ENCODE results near the gene MDM2.

MDM2 gene

GRCh38 chr12:68844788-68845695 lies 37.1 kb downstream of the MDM2 start:
- Histone ChIP-seq H3K9ac (ENCODE audit: low read length in 5 of 5) (no peak overlapping the region), H3K36me3 (ENCODE audit: control insufficient read depth in 5 of 5, insufficient read depth in 5 of 5, low read length in 5 of 5) (peaks cover 8 to 21% (median 11%) of the 10 kb centered on the region in 5 donors), H3K4me3 (ENCODE audit: low read depth in 1 of 5, low read length in 5 of 5) (no peak overlapping the region), H3K27ac (ENCODE audit: low read depth, low read length) (no peak overlapping the region), H3K9me3 (ENCODE audit: control insufficient read depth in 5 of 5, low read length in 5 of 5) (no peaks in the 10 kb centered on the region), H3K27me3 (ENCODE audit: control insufficient read depth in 5 of 5, insufficient read depth in 4 of 5, low read length in 5 of 5) (no peaks in the 10 kb centered on the region), H3K4me1 (ENCODE audit: control insufficient read depth in 5 of 5, insufficient read depth in 5 of 5, low read length in 5 of 5) (no peaks in the 10 kb centered on the region)

GRCh38 chr12:68846811-68847210 lies 38.8 kb downstream of the MDM2 start:
- Histone ChIP-seq H3K9ac (ENCODE audit: low read length in 5 of 5) (no peak overlapping the region), H3K9me3 (ENCODE audit: control insufficient read depth in 5 of 5, low read length in 5 of 5) (no peaks in the 10 kb centered on the region), H3K36me3 (ENCODE audit: control insufficient read depth in 5 of 5, insufficient read depth in 5 of 5, low read length in 5 of 5) (peaks cover 3 to 7% (median 4%) of the 10 kb centered on the region in 5 donors), H3K4me1 (ENCODE audit: control insufficient read depth in 5 of 5, insufficient read depth in 5 of 5, low read length in 5 of 5) (no peaks in the 10 kb centered on the region), H3K27ac (ENCODE audit: low read depth, low read length) (no peak overlapping the region), H3K4me3 (ENCODE audit: low read depth in 1 of 5, low read length in 5 of 5) (no peak overlapping the region), H3K27me3 (ENCODE audit: control insufficient read depth in 5 of 5, insufficient read depth in 4 of 5, low read length in 5 of 5) (no peaks in the 10 kb centered on the region)

- Histone ChIP-seq H3K36me3 (ENCODE audit: control insufficient read depth in 5 of 5, insufficient read depth in 5 of 5, low read length in 5 of 5) (peaks cover 2 to 13% (median 8%) of the 10 kb centered on the region in 5 donors), H3K9ac (ENCODE audit: low read length in 5 of 5) (no peak overlapping the region), H3K9me3 (ENCODE audit: control insufficient read depth in 5 of 5, low read length in 5 of 5) (no peaks in the 10 kb centered on the region), H3K27me3 (ENCODE audit: control insufficient read depth in 5 of 5, insufficient read depth in 4 of 5, low read length in 5 of 5) (no peaks in the 10 kb centered on the region), H3K4me3 (ENCODE audit: low read depth in 1 of 5, low read length in 5 of 5) (no peak overlapping the region), H3K4me1 (ENCODE audit: control insufficient read depth in 5 of 5, insufficient read depth in 5 of 5, low read length in 5 of 5) (no peaks in the 10 kb centered on the region), H3K27ac (ENCODE audit: low read depth, low read length) (no peak overlapping the region)
Observed at GRCh38 chr12:68850390-68850789, 42.4 kb downstream of the MDM2 start.

- Histone ChIP-seq H3K4me1 (ENCODE audit: control insufficient read depth in 5 of 5, insufficient read depth in 5 of 5, low read length in 5 of 5) (no peaks in the 10 kb centered on the region), H3K4me3 (ENCODE audit: low read depth in 1 of 5, low read length in 5 of 5) (no peak overlapping the region), H3K27me3 (ENCODE audit: control insufficient read depth in 5 of 5, insufficient read depth in 4 of 5, low read length in 5 of 5) (no peaks in the 10 kb centered on the region), H3K9me3 (ENCODE audit: control insufficient read depth in 5 of 5, low read length in 5 of 5) (no peaks in the 10 kb centered on the region), H3K9ac (ENCODE audit: low read length in 5 of 5) (no peak overlapping the region), H3K36me3 (ENCODE audit: control insufficient read depth in 5 of 5, insufficient read depth in 5 of 5, low read length in 5 of 5) (peaks cover 9 to 27% (median 21%) of the 10 kb centered on the region in 5 donors), H3K27ac (ENCODE audit: low read depth, low read length) (no peak overlapping the region)
Observed at GRCh38 chr12:68851592-68852306, 43.8 kb downstream of the MDM2 start.

GRCh38 chr12:68853396-68854077 lies 45.6 kb downstream of the MDM2 start:
- Histone ChIP-seq H3K27ac (ENCODE audit: low read depth, low read length) (no peak overlapping the region), H3K4me1 (ENCODE audit: control insufficient read depth in 5 of 5, insufficient read depth in 5 of 5, low read length in 5 of 5) (no peaks in the 10 kb centered on the region), H3K4me3 (ENCODE audit: low read depth in 1 of 5, low read length in 5 of 5) (no peak overlapping the region), H3K9ac (ENCODE audit: low read length in 5 of 5) (no peak overlapping the region), H3K27me3 (ENCODE audit: control insufficient read depth in 5 of 5, insufficient read depth in 4 of 5, low read length in 5 of 5) (no peaks in the 10 kb centered on the region), H3K9me3 (ENCODE audit: control insufficient read depth in 5 of 5, low read length in 5 of 5) (no peaks in the 10 kb centered on the region), H3K36me3 (ENCODE audit: control insufficient read depth in 5 of 5, insufficient read depth in 5 of 5, low read length in 5 of 5) (peaks cover 21 to 43% (median 30%) of the 10 kb centered on the region in 5 donors)

GRCh38 chr12:68854078-68854468 lies 46.1 kb downstream of the MDM2 start:
- no peaks in the 10 kb centered on the region for H3K4me1 ChIP-seq (ENCODE audit: control insufficient read depth in 5 of 5, insufficient read depth in 5 of 5, low read length in 5 of 5)
- H3K4me3 ChIP-seq (ENCODE audit: low read depth in 1 of 5, low read length in 5 of 5): no peak overlapping the region
- no peak overlapping the region for H3K27ac ChIP-seq (ENCODE audit: low read depth, low read length)
- H3K36me3 ChIP-seq (ENCODE audit: control insufficient read depth in 5 of 5, insufficient read depth in 5 of 5, low read length in 5 of 5): peaks cover 24 to 47% (median 30%) of the 10 kb centered on the region in 5 donors
- no peaks in the 10 kb centered on the region for H3K9me3 ChIP-seq (ENCODE audit: control insufficient read depth in 5 of 5, low read length in 5 of 5)
- H3K27me3 ChIP-seq (ENCODE audit: control insufficient read depth in 5 of 5, insufficient read depth in 4 of 5, low read length in 5 of 5): no peaks in the 10 kb centered on the region
- H3K9ac ChIP-seq (ENCODE audit: low read length in 5 of 5): no peak overlapping the region

- Histone ChIP-seq H3K4me3 (ENCODE audit: low read depth in 1 of 5, low read length in 5 of 5) (no peak overlapping the region), H3K36me3 (ENCODE audit: control insufficient read depth in 5 of 5, insufficient read depth in 5 of 5, low read length in 5 of 5) (peaks cover 24 to 50% (median 30%) of the 10 kb centered on the region in 5 donors), H3K9me3 (ENCODE audit: control insufficient read depth in 5 of 5, low read length in 5 of 5) (no peaks in the 10 kb centered on the region), H3K27ac (ENCODE audit: low read depth, low read length) (no peak overlapping the region), H3K27me3 (ENCODE audit: control insufficient read depth in 5 of 5, insufficient read depth in 4 of 5, low read length in 5 of 5) (no peaks in the 10 kb centered on the region), H3K9ac (ENCODE audit: low read length in 5 of 5) (no peak overlapping the region), H3K4me1 (ENCODE audit: control insufficient read depth in 5 of 5, insufficient read depth in 5 of 5, low read length in 5 of 5) (no peaks in the 10 kb centered on the region)
Observed at GRCh38 chr12:68854554-68854953, 46.6 kb downstream of the MDM2 start.

GRCh38 chr12:68855111-68855510 lies 47.1 kb downstream of the MDM2 start:
- Histone ChIP-seq H3K27ac (ENCODE audit: low read depth, low read length) (no peak overlapping the region), H3K4me3 (ENCODE audit: low read depth in 1 of 5, low read length in 5 of 5) (no peak overlapping the region), H3K27me3 (ENCODE audit: control insufficient read depth in 5 of 5, insufficient read depth in 4 of 5, low read length in 5 of 5) (no peaks in the 10 kb centered on the region), H3K4me1 (ENCODE audit: control insufficient read depth in 5 of 5, insufficient read depth in 5 of 5, low read length in 5 of 5) (no peaks in the 10 kb centered on the region), H3K9me3 (ENCODE audit: control insufficient read depth in 5 of 5, low read length in 5 of 5) (no peaks in the 10 kb centered on the region), H3K36me3 (ENCODE audit: control insufficient read depth in 5 of 5, insufficient read depth in 5 of 5, low read length in 5 of 5) (peaks cover 28 to 50% (median 30%) of the 10 kb centered on the region in 5 donors), H3K9ac (ENCODE audit: low read length in 5 of 5) (no peak overlapping the region)

- peaks cover 28 to 51% (median 30%) of the 10 kb centered on the region in 5 donors for H3K36me3 ChIP-seq (ENCODE audit: control insufficient read depth in 5 of 5, insufficient read depth in 5 of 5, low read length in 5 of 5)
- no peaks in the 10 kb centered on the region for H3K9me3 ChIP-seq (ENCODE audit: control insufficient read depth in 5 of 5, low read length in 5 of 5)
- H3K4me3 ChIP-seq (ENCODE audit: low read depth in 1 of 5, low read length in 5 of 5): no peak overlapping the region
- no peak overlapping the region for H3K9ac ChIP-seq (ENCODE audit: low read length in 5 of 5)
- H3K27ac ChIP-seq (ENCODE audit: low read depth, low read length): no peak overlapping the region
- no peaks in the 10 kb centered on the region for H3K4me1 ChIP-seq (ENCODE audit: control insufficient read depth in 5 of 5, insufficient read depth in 5 of 5, low read length in 5 of 5)
- no peaks in the 10 kb centered on the region for H3K27me3 ChIP-seq (ENCODE audit: control insufficient read depth in 5 of 5, insufficient read depth in 4 of 5, low read length in 5 of 5)
Observed at GRCh38 chr12:68855771-68856170, 47.8 kb downstream of the MDM2 start.

- Histone ChIP-seq H3K4me1 (ENCODE audit: control insufficient read depth in 5 of 5, insufficient read depth in 5 of 5, low read length in 5 of 5) (no peaks in the 10 kb centered on the region), H3K27me3 (ENCODE audit: control insufficient read depth in 5 of 5, insufficient read depth in 4 of 5, low read length in 5 of 5) (no peaks in the 10 kb centered on the region), H3K4me3 (ENCODE audit: low read depth in 1 of 5, low read length in 5 of 5) (no peak overlapping the region), H3K9me3 (ENCODE audit: control insufficient read depth in 5 of 5, low read length in 5 of 5) (no peaks in the 10 kb centered on the region), H3K27ac (ENCODE audit: low read depth, low read length) (no peak overlapping the region), H3K36me3 (ENCODE audit: control insufficient read depth in 5 of 5, insufficient read depth in 5 of 5, low read length in 5 of 5) (peaks cover 29 to 54% (median 31%) of the 10 kb centered on the region in 5 donors), H3K9ac (ENCODE audit: low read length in 5 of 5) (no peak overlapping the region)
Observed at GRCh38 chr12:68856510-68856909, 48.5 kb downstream of the MDM2 start.

Data from subcutaneous abdominal adipose tissue (tissue), 5 donors.